ENCODE data around the gene CTSW. TPM values are rescaled to one million over a fixed set of nuclear protein-coding genes. Genes with fewer than 3 reads are reported as not detected.
"Not testable (repeated sequence)": the region's sequence is repeated elsewhere in the genome, so short reads cannot be mapped to it uniquely, and the experiment has no call there.

Gene CTSW, protein sequence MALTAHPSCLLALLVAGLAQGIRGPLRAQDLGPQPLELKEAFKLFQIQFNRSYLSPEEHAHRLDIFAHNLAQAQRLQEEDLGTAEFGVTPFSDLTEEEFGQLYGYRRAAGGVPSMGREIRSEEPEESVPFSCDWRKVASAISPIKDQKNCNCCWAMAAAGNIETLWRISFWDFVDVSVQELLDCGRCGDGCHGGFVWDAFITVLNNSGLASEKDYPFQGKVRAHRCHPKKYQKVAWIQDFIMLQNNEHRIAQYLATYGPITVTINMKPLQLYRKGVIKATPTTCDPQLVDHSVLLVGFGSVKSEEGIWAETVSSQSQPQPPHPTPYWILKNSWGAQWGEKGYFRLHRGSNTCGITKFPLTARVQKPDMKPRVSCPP
- total RNA-seq, result 17.2 TPM
- long read RNA-seq, transcript CTSW-201 (10 exons, 1,300 nt), result major isoform, 15 of 16 reads
- long read RNA-seq, partial matches to known transcripts, result 0 of 16 reads
- long read RNA-seq, other reads (novel, unspliced or antisense), result 0 of 16 reads

DNA sequence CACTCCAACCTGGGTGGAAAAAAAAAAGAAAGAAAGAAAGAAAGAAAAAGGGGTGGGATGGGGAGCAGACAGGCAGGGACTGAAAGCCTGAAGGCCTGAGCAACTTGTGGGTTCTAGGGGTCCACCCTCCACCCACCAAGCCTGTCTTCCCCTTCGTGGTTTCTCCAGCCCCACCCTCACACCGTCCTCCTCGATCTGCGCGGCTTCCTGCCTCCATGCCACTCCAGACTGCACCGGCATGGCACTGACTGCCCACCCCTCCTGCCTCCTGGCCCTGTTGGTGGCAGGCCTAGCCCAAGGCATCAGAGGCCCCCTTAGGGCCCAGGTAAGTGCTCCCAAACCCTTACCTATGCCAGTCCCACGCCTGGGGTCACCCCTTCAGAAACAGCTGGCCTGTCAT, at the start of gene CTSW:
TSS of gene CTSW (plus strand) at position 221 of the 400 bp plus-strand sequence. CDS start at position 239, 18 bp downstream.
- peak within 1 kb of the TSS; percentile 31 for H3K4me3 ChIP-seq

DNA sequence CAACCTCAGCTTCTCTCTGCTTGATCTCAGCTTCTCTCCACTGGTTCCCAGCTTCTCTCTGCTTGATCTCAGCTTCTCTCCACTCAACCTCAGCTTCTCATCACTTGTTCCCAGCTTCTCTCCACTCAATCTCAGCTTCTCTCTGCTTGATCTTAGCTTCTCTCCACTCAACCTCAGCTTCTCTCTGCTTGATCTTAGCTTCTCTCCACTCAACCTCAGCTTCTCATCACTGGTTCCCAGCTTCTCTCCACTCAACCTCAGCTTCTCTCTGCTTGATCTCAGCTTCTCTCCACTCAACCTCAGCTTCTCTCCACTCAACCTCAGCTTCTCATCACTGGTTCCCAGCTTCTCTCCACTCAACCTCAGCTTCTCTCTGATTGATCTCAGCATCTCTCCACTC, 47.4 kb upstream of the CTSW start:
- intact Hi-C loops (cut with DNase I); ATAC-seq; H3K27me3 ChIP-seq; H3K4me3 ChIP-seq; DNase-seq; H3K36me3 ChIP-seq; H3K9me3 ChIP-seq; H3K27ac ChIP-seq: not testable (repeated sequence)
- peaks cover 11% of the 10 kb centered on the region for H3K4me1 ChIP-seq

More for the DNA sequence above, at the start of gene CTSW:
- DNase-seq, result no peak
- Histone ChIP-seq H3K9me3 (no peaks in the 10 kb centered on the region), H3K27me3 (no peaks in the 10 kb centered on the region), H3K27ac (no peak within 1 kb of the TSS), H3K4me1 (no peaks in the 10 kb centered on the region), H3K36me3 (peaks cover 16% of the 10 kb centered on the region)
- peak; percentile 69 for ATAC-seq
- TF ChIP-seq, protein P1, sequence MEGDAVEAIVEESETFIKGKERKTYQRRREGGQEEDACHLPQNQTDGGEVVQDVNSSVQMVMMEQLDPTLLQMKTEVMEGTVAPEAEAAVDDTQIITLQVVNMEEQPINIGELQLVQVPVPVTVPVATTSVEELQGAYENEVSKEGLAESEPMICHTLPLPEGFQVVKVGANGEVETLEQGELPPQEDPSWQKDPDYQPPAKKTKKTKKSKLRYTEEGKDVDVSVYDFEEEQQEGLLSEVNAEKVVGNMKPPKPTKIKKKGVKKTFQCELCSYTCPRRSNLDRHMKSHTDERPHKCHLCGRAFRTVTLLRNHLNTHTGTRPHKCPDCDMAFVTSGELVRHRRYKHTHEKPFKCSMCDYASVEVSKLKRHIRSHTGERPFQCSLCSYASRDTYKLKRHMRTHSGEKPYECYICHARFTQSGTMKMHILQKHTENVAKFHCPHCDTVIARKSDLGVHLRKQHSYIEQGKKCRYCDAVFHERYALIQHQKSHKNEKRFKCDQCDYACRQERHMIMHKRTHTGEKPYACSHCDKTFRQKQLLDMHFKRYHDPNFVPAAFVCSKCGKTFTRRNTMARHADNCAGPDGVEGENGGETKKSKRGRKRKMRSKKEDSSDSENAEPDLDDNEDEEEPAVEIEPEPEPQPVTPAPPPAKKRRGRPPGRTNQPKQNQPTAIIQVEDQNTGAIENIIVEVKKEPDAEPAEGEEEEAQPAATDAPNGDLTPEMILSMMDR (IDR thresholded peaks at IDR 0.05), result no peak
- intact Hi-C loops (cut with DNase I), result loop anchor here (5.0 kb wide), 1 partner anchor 108 kb away; no protein-coding TSS in a partner anchor

DNA sequence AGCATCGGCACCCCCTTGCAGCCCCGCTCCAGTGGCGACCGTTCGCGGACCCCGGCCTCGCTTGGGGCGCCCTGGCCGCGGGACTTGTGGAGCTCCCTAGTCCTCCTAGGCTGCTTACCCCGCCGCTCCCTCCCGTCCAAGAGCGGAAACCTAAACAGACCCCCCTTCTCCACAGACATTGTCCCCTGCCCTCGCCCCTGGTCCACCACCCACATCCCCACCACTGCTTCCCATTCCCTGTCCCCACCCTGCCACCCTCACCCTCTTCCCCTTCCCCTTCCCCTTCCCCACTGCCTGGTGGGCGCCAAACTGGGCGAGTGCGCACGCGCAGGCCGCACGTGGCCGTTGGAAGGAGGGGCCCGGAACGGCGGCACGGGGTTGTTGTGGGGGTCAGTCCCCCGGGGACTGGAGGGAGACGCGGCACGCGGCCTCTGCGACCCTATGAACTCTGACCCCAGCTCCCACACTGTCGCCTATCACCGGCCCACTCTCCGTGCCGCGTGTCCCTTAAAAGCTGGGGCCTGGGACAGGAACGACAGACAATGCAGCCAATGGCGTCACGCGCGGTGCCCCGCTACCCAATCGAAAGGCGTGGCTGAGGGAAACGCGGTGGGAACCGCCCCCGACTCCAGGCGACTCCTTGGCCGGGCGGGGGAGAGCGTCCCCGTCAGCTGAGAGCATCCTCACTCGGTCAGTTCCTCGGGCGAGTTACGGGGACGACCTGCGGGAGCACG, 46.2 kb upstream of the CTSW start, which contains the start of gene SNX32:
TSS of gene SNX32 (plus strand) at position 667 of the 734 bp plus-strand sequence. CDS start 103 bp downstream, outside the sequence.
- DNase-seq (peak; percentile 97), ATAC-seq (peak; percentile 100)
- no peaks in the 10 kb centered on the region for H3K36me3 ChIP-seq
- H3K27ac ChIP-seq, result no peak within 1 kb of the TSS
- H3K4me1 ChIP-seq, result peaks cover 11% of the 10 kb centered on the region
- no peaks in the 10 kb centered on the region for H3K9me3 ChIP-seq
- peak within 1 kb of the TSS; percentile 60 for H3K4me3 ChIP-seq
- TF ChIP-seq, protein P1 (IDR thresholded peaks at IDR 0.05), result no peak
- H3K27me3 ChIP-seq, result no peaks in the 10 kb centered on the region
- intact Hi-C loops (cut with DNase I), result no loop called here

DNA sequence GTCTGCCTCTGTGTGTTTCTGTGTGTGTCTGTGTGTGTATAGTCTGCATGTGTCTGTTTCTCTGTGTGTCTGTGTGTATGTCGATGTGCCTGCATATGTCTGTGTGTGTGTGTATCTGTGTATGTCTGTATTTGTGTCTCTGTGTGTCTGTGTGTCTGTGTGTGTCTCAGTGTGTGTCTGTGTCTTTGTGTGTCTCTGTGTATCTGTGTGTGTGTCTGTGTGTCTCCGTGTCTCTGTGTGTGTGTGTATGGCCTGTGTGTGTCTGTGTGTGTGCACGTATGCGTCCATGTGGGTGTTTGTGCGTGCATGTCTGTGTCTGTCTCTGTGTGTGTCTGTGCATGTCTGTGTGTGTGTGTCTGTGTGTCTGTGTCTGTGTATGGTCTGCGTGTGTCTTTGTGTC, 45.4 kb upstream of the CTSW start:
- Histone ChIP-seq H3K4me3 (peak overlapping the region; percentile 60), H3K36me3 (no peaks in the 10 kb centered on the region), H3K27ac (no peak overlapping the region), H3K27me3 (no peaks in the 10 kb centered on the region), H3K4me1 (peaks cover 11% of the 10 kb centered on the region), H3K9me3 (no peaks in the 10 kb centered on the region)
- DNase-seq, result no peak
- intact Hi-C loops (cut with DNase I), result no loop called here
- ATAC-seq, result no peak
- TF ChIP-seq, protein P1 (IDR thresholded peaks at IDR 0.05), result no peak

DNA sequence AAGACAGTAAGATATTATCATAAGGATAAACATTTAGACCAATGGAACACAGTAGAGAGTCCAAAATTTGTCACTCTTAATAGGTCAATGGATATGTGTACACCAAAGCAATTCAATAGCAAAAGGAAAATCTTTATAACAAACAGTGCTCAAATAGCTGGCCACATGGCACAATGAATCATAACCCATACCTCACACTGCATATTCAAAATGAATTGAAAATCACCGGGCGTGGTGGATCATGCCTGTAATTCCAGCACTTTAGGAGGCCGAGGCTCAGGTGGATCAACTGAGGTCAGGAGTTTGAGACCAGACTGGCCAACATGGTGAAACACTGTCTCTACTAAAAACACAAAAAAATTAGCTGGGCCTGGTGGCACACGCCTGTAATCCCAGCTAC, 37.5 kb upstream of the CTSW start:
- Histone ChIP-seq H3K36me3 (no peaks in the 10 kb centered on the region), H3K4me1 (no peaks in the 10 kb centered on the region), H3K27ac (no peak overlapping the region), H3K27me3 (no peaks in the 10 kb centered on the region), H3K4me3 (no peak overlapping the region), H3K9me3 (no peaks in the 10 kb centered on the region)
- TF ChIP-seq, protein P1 (IDR thresholded peaks at IDR 0.05), result no peak
- DNase-seq, result no peak
- no peak for ATAC-seq
- intact Hi-C loops (cut with DNase I), result no loop called here

DNA sequence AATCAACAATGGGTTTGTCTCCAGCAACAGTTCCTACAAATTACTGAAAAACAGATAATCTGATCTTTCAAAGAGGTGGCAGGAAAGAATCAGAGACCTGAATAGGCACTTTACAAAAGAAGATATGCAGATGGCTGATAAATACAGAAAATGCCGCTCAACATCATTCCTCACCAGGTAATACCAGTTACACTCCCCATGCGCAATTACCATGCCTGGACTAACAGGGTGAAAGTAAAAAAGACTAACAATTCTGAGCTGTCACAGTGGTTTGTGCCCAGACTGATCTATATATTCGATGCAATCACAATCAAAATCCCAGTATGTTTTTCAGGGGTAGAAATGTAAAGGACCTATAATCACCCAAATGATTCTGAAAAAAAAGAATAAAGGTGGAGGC, 35.8 kb upstream of the CTSW start:
- H3K4me1 ChIP-seq, result no peaks in the 10 kb centered on the region
- no peak overlapping the region for H3K27ac ChIP-seq
- intact Hi-C loops (cut with DNase I), result no loop called here
- no peak for DNase-seq
- TF ChIP-seq, protein P1 (IDR thresholded peaks at IDR 0.05), result no peak
- H3K36me3 ChIP-seq, result no peaks in the 10 kb centered on the region
- no peak for ATAC-seq
- no peaks in the 10 kb centered on the region for H3K27me3 ChIP-seq
- H3K9me3 ChIP-seq, result no peaks in the 10 kb centered on the region
- no peak overlapping the region for H3K4me3 ChIP-seq

Measured in upper lobe of right lung (tissue), 1 donor.